ENCODE data around the gene NPR2.

The NPR2 gene

DNA sequence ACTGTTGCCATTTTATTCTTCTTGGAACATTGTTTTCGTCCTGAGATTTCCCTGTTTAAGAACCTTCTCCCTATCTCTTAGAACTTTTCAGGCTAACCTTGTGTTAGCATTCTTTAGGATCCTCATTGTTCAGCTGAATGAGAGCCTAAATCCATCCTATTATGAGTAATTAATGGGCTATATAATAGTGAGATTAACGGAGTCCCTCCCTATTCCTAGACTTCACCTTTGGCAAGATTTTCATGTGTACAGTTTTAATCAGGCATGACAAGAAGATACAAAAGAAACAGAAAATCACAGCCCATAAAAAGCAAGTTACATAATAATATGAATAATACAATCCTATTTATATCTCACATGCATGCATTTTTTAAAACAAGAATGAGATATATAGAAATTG, 28.2 kb upstream of the NPR2 start (continued):
- TF ChIP-seq, protein P1, sequence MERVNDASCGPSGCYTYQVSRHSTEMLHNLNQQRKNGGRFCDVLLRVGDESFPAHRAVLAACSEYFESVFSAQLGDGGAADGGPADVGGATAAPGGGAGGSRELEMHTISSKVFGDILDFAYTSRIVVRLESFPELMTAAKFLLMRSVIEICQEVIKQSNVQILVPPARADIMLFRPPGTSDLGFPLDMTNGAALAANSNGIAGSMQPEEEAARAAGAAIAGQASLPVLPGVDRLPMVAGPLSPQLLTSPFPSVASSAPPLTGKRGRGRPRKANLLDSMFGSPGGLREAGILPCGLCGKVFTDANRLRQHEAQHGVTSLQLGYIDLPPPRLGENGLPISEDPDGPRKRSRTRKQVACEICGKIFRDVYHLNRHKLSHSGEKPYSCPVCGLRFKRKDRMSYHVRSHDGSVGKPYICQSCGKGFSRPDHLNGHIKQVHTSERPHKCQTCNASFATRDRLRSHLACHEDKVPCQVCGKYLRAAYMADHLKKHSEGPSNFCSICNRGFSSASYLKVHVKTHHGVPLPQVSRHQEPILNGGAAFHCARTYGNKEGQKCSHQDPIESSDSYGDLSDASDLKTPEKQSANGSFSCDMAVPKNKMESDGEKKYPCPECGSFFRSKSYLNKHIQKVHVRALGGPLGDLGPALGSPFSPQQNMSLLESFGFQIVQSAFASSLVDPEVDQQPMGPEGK (CRISPR knock-in tag; IDR thresholded peaks at IDR 0.05; ENCODE audit: borderline replicate concordance): no peak

DNA sequence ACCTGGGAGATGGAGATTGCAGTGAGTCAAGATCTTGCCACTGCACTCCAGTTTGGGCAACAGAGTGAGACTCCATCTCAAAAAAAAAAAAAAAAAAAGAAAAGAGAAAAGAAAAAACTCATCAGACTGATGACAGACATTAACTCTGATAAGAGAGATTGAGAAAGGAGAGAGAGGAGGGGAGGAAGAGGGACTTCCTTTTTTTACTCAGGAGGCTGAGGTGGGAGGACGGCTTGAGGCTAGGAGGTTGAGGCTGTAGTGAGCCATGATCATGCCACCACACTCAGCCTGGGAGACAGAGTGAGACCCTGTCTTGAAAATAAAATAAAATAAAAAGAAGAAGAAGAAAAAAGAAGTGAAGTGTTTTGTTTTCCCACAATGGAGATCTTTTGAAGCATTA, 27.6 kb upstream of the NPR2 start:
- ATAC-seq: no peak

DNA sequence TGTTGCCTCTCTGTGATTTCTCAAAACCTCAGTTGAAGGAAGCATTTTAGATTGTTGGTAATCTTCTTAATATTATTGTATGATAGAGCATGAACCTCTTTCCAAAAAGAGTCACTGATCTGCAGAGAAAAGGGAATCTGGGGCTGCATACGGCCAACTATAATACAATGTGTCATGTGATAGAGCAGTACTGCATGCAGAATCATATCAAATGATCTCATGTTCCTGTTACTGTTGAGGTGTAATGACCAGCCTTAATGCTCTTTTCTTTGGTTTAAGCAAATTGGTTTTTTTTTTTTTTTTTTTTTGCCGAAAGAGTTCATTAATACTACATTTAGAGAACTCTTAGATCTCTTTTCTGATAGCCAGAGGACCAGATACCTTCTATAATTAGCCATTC, 24.4 kb upstream of the NPR2 start:
- ATAC-seq: no peak
- no peak for TF ChIP-seq RARB (CRISPR knock-in tag; IDR thresholded peaks at IDR 0.05)
- TF ChIP-seq, protein P2, sequence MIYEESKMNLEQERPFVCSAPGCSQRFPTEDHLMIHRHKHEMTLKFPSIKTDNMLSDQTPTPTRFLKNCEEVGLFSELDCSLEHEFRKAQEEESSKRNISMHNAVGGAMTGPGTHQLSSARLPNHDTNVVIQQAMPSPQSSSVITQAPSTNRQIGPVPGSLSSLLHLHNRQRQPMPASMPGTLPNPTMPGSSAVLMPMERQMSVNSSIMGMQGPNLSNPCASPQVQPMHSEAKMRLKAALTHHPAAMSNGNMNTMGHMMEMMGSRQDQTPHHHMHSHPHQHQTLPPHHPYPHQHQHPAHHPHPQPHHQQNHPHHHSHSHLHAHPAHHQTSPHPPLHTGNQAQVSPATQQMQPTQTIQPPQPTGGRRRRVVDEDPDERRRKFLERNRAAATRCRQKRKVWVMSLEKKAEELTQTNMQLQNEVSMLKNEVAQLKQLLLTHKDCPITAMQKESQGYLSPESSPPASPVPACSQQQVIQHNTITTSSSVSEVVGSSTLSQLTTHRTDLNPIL (CRISPR knock-in tag; IDR thresholded peaks at IDR 0.05; ENCODE audit: low read depth): no peak
- TF ChIP-seq BACH2 (CRISPR knock-in tag; IDR thresholded peaks at IDR 0.05; ENCODE audit: borderline replicate concordance): no peak
- TF ChIP-seq ZFP3 (CRISPR knock-in tag; IDR thresholded peaks at IDR 0.05): no peak
- TF ChIP-seq CSDC2 (CRISPR knock-in tag; IDR thresholded peaks at IDR 0.05): no peak
- TF ChIP-seq, protein P3, sequence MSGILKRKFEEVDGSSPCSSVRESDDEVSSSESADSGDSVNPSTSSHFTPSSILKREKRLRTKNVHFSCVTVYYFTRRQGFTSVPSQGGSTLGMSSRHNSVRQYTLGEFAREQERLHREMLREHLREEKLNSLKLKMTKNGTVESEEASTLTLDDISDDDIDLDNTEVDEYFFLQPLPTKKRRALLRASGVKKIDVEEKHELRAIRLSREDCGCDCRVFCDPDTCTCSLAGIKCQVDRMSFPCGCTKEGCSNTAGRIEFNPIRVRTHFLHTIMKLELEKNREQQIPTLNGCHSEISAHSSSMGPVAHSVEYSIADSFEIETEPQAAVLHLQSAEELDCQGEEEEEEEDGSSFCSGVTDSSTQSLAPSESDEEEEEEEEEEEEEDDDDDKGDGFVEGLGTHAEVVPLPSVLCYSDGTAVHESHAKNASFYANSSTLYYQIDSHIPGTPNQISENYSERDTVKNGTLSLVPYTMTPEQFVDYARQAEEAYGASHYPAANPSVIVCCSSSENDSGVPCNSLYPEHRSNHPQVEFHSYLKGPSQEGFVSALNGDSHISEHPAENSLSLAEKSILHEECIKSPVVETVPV (CRISPR knock-in tag; IDR thresholded peaks at IDR 0.05): no peak
- no peak for TF ChIP-seq ZNF565 (CRISPR knock-in tag; conservative IDR thresholded peaks at IDR 0.05; ENCODE audit: low read depth)
- TF ChIP-seq, protein P4, sequence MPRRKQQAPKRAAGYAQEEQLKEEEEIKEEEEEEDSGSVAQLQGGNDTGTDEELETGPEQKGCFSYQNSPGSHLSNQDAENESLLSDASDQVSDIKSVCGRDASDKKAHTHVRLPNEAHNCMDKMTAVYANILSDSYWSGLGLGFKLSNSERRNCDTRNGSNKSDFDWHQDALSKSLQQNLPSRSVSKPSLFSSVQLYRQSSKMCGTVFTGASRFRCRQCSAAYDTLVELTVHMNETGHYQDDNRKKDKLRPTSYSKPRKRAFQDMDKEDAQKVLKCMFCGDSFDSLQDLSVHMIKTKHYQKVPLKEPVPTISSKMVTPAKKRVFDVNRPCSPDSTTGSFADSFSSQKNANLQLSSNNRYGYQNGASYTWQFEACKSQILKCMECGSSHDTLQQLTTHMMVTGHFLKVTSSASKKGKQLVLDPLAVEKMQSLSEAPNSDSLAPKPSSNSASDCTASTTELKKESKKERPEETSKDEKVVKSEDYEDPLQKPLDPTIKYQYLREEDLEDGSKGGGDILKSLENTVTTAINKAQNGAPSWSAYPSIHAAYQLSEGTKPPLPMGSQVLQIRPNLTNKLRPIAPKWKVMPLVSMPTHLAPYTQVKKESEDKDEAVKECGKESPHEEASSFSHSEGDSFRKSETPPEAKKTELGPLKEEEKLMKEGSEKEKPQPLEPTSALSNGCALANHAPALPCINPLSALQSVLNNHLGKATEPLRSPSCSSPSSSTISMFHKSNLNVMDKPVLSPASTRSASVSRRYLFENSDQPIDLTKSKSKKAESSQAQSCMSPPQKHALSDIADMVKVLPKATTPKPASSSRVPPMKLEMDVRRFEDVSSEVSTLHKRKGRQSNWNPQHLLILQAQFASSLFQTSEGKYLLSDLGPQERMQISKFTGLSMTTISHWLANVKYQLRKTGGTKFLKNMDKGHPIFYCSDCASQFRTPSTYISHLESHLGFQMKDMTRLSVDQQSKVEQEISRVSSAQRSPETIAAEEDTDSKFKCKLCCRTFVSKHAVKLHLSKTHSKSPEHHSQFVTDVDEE (CRISPR knock-in tag; IDR thresholded peaks at IDR 0.05): no peak
- TF ChIP-seq ZC3H10 (CRISPR knock-in tag; IDR thresholded peaks at IDR 0.05): no peak
- no peak for TF ChIP-seq TCF4 (CRISPR knock-in tag; IDR thresholded peaks at IDR 0.05; ENCODE audit: borderline replicate concordance)
- TF ChIP-seq, protein P5, sequence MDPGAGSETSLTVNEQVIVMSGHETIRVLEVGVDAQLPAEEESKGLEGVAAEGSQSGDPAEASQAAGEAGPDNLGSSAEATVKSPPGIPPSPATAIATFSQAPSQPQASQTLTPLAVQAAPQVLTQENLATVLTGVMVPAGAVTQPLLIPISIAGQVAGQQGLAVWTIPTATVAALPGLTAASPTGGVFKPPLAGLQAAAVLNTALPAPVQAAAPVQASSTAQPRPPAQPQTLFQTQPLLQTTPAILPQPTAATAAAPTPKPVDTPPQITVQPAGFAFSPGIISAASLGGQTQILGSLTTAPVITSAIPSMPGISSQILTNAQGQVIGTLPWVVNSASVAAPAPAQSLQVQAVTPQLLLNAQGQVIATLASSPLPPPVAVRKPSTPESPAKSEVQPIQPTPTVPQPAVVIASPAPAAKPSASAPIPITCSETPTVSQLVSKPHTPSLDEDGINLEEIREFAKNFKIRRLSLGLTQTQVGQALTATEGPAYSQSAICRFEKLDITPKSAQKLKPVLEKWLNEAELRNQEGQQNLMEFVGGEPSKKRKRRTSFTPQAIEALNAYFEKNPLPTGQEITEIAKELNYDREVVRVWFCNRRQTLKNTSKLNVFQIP (CRISPR knock-in tag; IDR thresholded peaks at IDR 0.05; ENCODE audit: borderline replicate concordance, low read depth): no peak
- TF ChIP-seq SNAI2 (CRISPR knock-in tag; IDR thresholded peaks at IDR 0.05): no peak

More for the DNA sequence above, 27.6 kb upstream of the NPR2 start:
- no peak for TF ChIP-seq ZFP30 (CRISPR knock-in tag; IDR thresholded peaks at IDR 0.05)
- no peak for TF ChIP-seq PPARA (CRISPR knock-in tag; IDR thresholded peaks at IDR 0.05; ENCODE audit: borderline replicate concordance)
- TF ChIP-seq TCF4 (CRISPR knock-in tag; IDR thresholded peaks at IDR 0.05; ENCODE audit: borderline replicate concordance): no peak
- TF ChIP-seq ESRRG (CRISPR knock-in tag; IDR thresholded peaks at IDR 0.05): no peak
- TF ChIP-seq, protein P3 (CRISPR knock-in tag; IDR thresholded peaks at IDR 0.05): no peak
- TF ChIP-seq ZNF8 (CRISPR knock-in tag; IDR thresholded peaks at IDR 0.05): no peak
- TF ChIP-seq BACH2 (CRISPR knock-in tag; IDR thresholded peaks at IDR 0.05; ENCODE audit: borderline replicate concordance): no peak
- TF ChIP-seq, protein P1 (CRISPR knock-in tag; IDR thresholded peaks at IDR 0.05; ENCODE audit: borderline replicate concordance): no peak
- TF ChIP-seq SNAI2 (CRISPR knock-in tag; IDR thresholded peaks at IDR 0.05): no peak
- no peak for TF ChIP-seq ZNF565 (CRISPR knock-in tag; conservative IDR thresholded peaks at IDR 0.05; ENCODE audit: low read depth)
- TF ChIP-seq, protein P4 (CRISPR knock-in tag; IDR thresholded peaks at IDR 0.05): no peak
- TF ChIP-seq ISL1 (CRISPR knock-in tag; IDR thresholded peaks at IDR 0.05): no peak
- TF ChIP-seq ZNF70 (CRISPR knock-in tag; IDR thresholded peaks at IDR 0.05): no peak
- TF ChIP-seq ZC3H10 (CRISPR knock-in tag; IDR thresholded peaks at IDR 0.05): no peak
- TF ChIP-seq CSDC2 (CRISPR knock-in tag; IDR thresholded peaks at IDR 0.05): no peak
